Gastrocnemius medialis (tissue), 4 donors: ENCODE data around the gene RETREG1.

ENCODE experiments used
- POLR2A ChIP-seq, 2 donors: fragments of 450-650 bp; IDR thresholded peaks; one replicate each; pipeline ENCODE4 v1.6.1; 2017; ENCODE audit warnings: antibody characterized with exemption in 2 of 2, mild to moderate bottlenecking in 2 of 2, moderate library complexity in 2 of 2
- TF ChIP-seq, protein P1 (sequence below), 5 experiments: fragments of 450-650 bp in 3 of 5; fragments of 200-600 bp in 2 of 5; sonication (generic) in 2 of 5; IDR thresholded peaks in 4 of 5; conservative IDR thresholded peaks in 1 of 5; 1 replicate in 4 of 5; 2 replicates in 1 of 5; pipeline ENCODE4 v1.5.1; 2016 to 2019; ENCODE audit warnings: antibody characterized with exemption in 5 of 5, mild to moderate bottlenecking in 3 of 5, moderate library complexity in 3 of 5

DNA sequence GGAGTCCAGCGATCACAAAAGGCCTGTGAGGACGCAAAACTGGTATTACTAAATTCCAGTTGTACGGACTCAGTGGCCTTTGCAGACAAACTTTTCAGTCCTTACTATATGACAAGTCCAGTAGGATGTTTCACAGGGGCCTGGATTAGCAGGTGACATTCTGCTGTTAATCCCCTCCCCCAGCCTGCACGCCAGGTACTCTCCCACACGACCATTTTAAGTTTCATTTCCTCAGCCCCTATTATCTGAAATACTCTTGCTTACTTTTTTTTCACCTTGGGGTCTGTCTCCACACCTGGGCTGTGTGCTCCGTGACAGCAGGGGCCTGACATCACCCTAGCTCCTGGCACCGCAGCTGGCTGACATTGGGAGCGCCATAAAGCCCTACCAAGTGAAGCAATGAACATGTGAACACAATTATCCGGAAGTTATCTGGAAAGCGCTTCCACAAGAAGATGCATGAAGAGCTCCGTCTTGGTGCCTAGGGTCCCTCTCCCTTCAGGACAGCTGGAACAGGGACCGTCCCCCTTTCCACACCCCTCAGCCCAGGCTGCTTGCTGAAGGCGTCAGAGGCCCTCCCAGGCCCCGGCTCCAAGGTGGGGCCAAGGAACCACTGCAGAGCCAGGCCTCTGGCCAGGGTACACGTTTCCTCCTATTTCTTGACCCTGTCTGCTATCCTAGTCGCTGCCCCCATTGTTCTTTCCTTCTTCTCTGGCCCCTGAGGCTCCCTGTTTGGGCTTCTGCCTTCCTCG, 111.5 kb downstream of the RETREG1 start:
- TF ChIP-seq, protein P1, sequence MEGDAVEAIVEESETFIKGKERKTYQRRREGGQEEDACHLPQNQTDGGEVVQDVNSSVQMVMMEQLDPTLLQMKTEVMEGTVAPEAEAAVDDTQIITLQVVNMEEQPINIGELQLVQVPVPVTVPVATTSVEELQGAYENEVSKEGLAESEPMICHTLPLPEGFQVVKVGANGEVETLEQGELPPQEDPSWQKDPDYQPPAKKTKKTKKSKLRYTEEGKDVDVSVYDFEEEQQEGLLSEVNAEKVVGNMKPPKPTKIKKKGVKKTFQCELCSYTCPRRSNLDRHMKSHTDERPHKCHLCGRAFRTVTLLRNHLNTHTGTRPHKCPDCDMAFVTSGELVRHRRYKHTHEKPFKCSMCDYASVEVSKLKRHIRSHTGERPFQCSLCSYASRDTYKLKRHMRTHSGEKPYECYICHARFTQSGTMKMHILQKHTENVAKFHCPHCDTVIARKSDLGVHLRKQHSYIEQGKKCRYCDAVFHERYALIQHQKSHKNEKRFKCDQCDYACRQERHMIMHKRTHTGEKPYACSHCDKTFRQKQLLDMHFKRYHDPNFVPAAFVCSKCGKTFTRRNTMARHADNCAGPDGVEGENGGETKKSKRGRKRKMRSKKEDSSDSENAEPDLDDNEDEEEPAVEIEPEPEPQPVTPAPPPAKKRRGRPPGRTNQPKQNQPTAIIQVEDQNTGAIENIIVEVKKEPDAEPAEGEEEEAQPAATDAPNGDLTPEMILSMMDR (IDR thresholded peaks at IDR 0.05 in 4 of 5, conservative IDR thresholded peaks at IDR 0.05 in 1 of 5) = no peak
- TF ChIP-seq POLR2A (IDR thresholded peaks at IDR 0.05) = peak; percentile 30 to 34
